HCT116 (cell line): Measurements from ENCODE around the gene IQCK. TPM values are rescaled to one million over a fixed set of nuclear protein-coding genes. Genes with fewer than 3 reads are reported as not detected.

Experiments
- ATAC-seq: fragments of 200-7000 bp; cut with Tn5 transposase; 2 replicates; pipeline ENCODE4 v1.9.1; 2020; ENCODE audit warnings: mild to moderate bottlenecking, moderate library complexity
- BruUV-seq: library from RNA; stranded (reverse); fragments of 400-500 nt; replicated peaks from 2 replicates; lab custom pipeline; 2021; lab: Mats Ljungman, UMichigan
- CTCF ChIA-PET: fragments of 300-600 bp; sonication (Branson Sonifier 250); formaldehyde crosslinking; loops from one replicate; lab custom pipeline; 2021; ENCODE audit warnings: antibody characterized with exemption; lab: Charles Lee
- POLR2A ChIA-PET: fragments of 300-600, 350-600 bp; sonication (Branson Sonifier 250); formaldehyde crosslinking; loops from one replicate; lab custom pipeline; 2021; ENCODE audit warnings: antibody characterized with exemption; lab: Charles Lee
- RAD21 ChIA-PET, 2 experiments: fragments of 300-600 bp; sonication (Branson Sonifier 250); formaldehyde crosslinking; loops; one replicate each; lab custom pipeline; 2023; ENCODE audit warnings: low total read pairs in 2 of 2; ENCODE audit not compliant: uncharacterized antibody in 2 of 2, unreplicated experiment in 2 of 2, low non-redundant PET in 1 of 2; lab: Charles Lee
- DNase-seq: peaks from one replicate; pipeline ENCODE4 v3.0.0-alpha.2; 2010; ENCODE audit warnings: low read depth, low spot score
- H2AFZ ChIP-seq: fragments of 200-600 bp; shearing (Covaris generic), sonication (generic); 2 replicates; pipeline ENCODE4 v1.6.1; 2017; ENCODE audit warnings: low read depth, mixed run types, mixed read lengths, antibody characterized with exemption, low read length; ENCODE audit not compliant: poor library complexity, severe bottlenecking
- H3K27ac ChIP-seq: 2 replicates; pipeline ENCODE4 v1.5.1; 2012; ENCODE audit warnings: low read depth, low read length
- H3K27me3 ChIP-seq: fragments of 200-600 bp; sonication (generic); 2 replicates; pipeline ENCODE4 v1.6.1; 2016; ENCODE audit warnings: mixed run types, low read length, mixed read lengths; ENCODE audit not compliant: insufficient read depth
- H3K36me3 ChIP-seq, 2 experiments: fragments of 200-500 bp in 1 of 2; fragments of 200-600 bp in 1 of 2; sonication (Bioruptor generic) in 1 of 2; sonication (generic) in 1 of 2; 2 replicates each; pipeline versions ENCODE4 v1.5.1 to v1.6.1; 2014 to 2016; ENCODE audit warnings: low read length in 2 of 2, inconsistent platforms in 1 of 2, mixed read lengths in 1 of 2, mixed run types in 1 of 2; ENCODE audit not compliant: insufficient read depth in 2 of 2, control insufficient read depth in 1 of 2
- H3K4me1 ChIP-seq, 2 experiments: fragments of 200-600 bp in 1 of 2; sonication (generic) in 1 of 2; 2 replicates each; pipeline versions ENCODE4 v1.5.1 to v1.6.1; 2012 to 2017; ENCODE audit warnings: low read length in 2 of 2, inconsistent platforms in 1 of 2, mild to moderate bottlenecking in 1 of 2, mixed read lengths in 1 of 2, mixed run types in 1 of 2, moderate library complexity in 1 of 2; ENCODE audit not compliant: insufficient read depth in 2 of 2, control insufficient read depth in 1 of 2
- H3K4me2 ChIP-seq: fragments of 200-600 bp; sonication (generic); 2 replicates; pipeline ENCODE4 v1.6.1; 2017; ENCODE audit warnings: mixed run types, low read length, mixed read lengths
- H3K4me3 ChIP-seq, 2 experiments: fragments of 200-600 bp in 1 of 2; sonication (generic) in 1 of 2; replicated peaks in 1 of 2; 2 replicates each; pipeline ENCODE4 v1.5.1; 2011 to 2016; ENCODE audit warnings: low read length in 2 of 2, control low read depth in 1 of 2, low read depth in 1 of 2, mild to moderate bottlenecking in 1 of 2, mixed read lengths in 1 of 2, mixed run types in 1 of 2
- H3K79me2 ChIP-seq: fragments of 200-600 bp; sonication (generic); 2 replicates; pipeline ENCODE4 v1.6.1; 2017; ENCODE audit warnings: mild to moderate bottlenecking, mixed run types, low read length, moderate library complexity, mixed read lengths; ENCODE audit not compliant: insufficient read depth
- H3K9ac ChIP-seq: fragments of 200-600 bp; sonication (generic); 2 replicates; pipeline ENCODE4 v1.6.1; 2016; ENCODE audit warnings: low read length, mixed read lengths
- H3K9me2 ChIP-seq: fragments of 200-600 bp; sonication (generic), shearing (Covaris generic); 2 replicates; pipeline ENCODE4 v1.6.1; 2017; ENCODE audit warnings: mixed run types, mild to moderate bottlenecking, moderate library complexity; ENCODE audit not compliant: insufficient read depth
- H3K9me3 ChIP-seq, 2 experiments: fragments of 200-500 bp in 1 of 2; fragments of 200-600 bp in 1 of 2; sonication (Bioruptor generic) in 1 of 2; sonication (generic) in 1 of 2; 2 replicates each; pipeline ENCODE4 v1.6.1; 2014 to 2017; ENCODE audit warnings: low read length in 2 of 2, mixed read lengths in 2 of 2, inconsistent platforms in 1 of 2, low read depth in 1 of 2, mild to moderate bottlenecking in 1 of 2, mixed run types in 1 of 2, moderate library complexity in 1 of 2; ENCODE audit not compliant: control insufficient read depth in 1 of 2, insufficient read depth in 1 of 2
- H4K20me1 ChIP-seq: fragments of 200-600 bp; sonication (generic), shearing (Covaris generic); 2 replicates; pipeline ENCODE4 v1.6.1; 2017; ENCODE audit warnings: mixed run types, mild to moderate bottlenecking, moderate library complexity; ENCODE audit not compliant: insufficient read depth
- CBX3 ChIP-seq: IDR thresholded peaks from 2 replicates; pipeline ENCODE4 v1.6.1; 2012; ENCODE audit warnings: low read depth
- ELF1 ChIP-seq: IDR thresholded peaks from 2 replicates; pipeline ENCODE4 v1.6.1; 2012; ENCODE audit warnings: low read depth, borderline replicate concordance
- EZH2 ChIP-seq: fragments of 200-600 bp; sonication (generic); IDR thresholded peaks from 2 replicates; pipeline ENCODE4 v1.6.1; 2017; ENCODE audit warnings: antibody characterized with exemption, mixed run types
- SIN3A ChIP-seq: IDR thresholded peaks from 2 replicates; pipeline ENCODE4 v1.6.1; 2012; ENCODE audit warnings: low read depth
- SP1 ChIP-seq: IDR thresholded peaks from 2 replicates; pipeline ENCODE4 v1.6.1; 2012; ENCODE audit warnings: low read depth
- YY1 ChIP-seq: IDR thresholded peaks from 2 replicates; pipeline ENCODE4 v1.6.1; 2011; ENCODE audit warnings: low read length, low read depth, moderate library complexity, mild to moderate bottlenecking; ENCODE audit not compliant: insufficient replicate concordance; ENCODE audit errors: extremely low read depth
- ZNF274 ChIP-seq: fragments of 200-500 bp; sonication (Bioruptor generic); IDR thresholded peaks from 2 replicates; pipeline ENCODE4 v1.6.1; 2014; ENCODE audit warnings: mild to moderate bottlenecking, low read depth, low read length, inconsistent platforms
- intact Hi-C: fragments of 100-400 bp; cut with micrococcal nuclease; formaldehyde crosslinking; loops from 2 replicates; pipeline ENCODE4 v1.10.0; 2022
- total RNA-seq: library from RNA; stranded (reverse); gene quantifications from one replicate; pipeline ENCODE4 v1.2.1, GENCODE V29; 2021; ENCODE audit not compliant: unreplicated experiment
- TF ChIP-seq, protein P1 (sequence below), 3 experiments: fragments of 200-600 bp in 1 of 3; sonication (generic) in 1 of 3; IDR thresholded peaks in 2 of 3; conservative IDR thresholded peaks in 1 of 3; 2 replicates each; pipeline ENCODE4 v1.5.1; 2012 to 2017; ENCODE audit warnings: low read depth in 2 of 3, low read length in 2 of 3, antibody characterized with exemption in 1 of 3, borderline replicate concordance in 1 of 3, control low read depth in 1 of 3, mild to moderate bottlenecking in 1 of 3, mixed read lengths in 1 of 3, mixed run types in 1 of 3, moderate library complexity in 1 of 3; ENCODE audit not compliant: insufficient read depth in 1 of 3

The IQCK gene
- total RNA-seq, 1 experiment from 2014 or later, result 11.8 TPM

DNA sequence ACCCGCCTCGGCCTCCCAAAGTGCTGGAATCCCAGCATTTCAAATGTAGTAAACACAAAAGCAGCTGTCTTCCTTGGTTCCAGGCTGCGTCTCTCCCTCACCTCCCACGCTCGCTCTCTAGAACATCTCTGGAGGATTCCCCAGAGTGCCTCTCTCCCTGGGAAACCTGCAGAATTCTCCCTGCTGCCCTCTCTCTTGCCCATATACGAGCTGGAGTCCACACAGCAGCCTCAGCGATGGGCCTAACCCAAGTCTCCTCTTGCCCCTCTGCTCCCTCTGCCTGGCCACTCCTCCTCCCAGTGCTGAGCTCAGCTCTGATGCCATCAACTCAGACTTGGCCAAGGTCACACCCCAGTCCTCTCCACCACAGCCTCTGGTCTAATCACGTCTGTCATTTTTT lies 156.0 kb downstream of the IQCK start:
- no peaks in the 10 kb centered on the region for H3K9me3 ChIP-seq
- TF ChIP-seq EZH2 (no peak), ZNF274 (no peak), CBX3 (no peak), ELF1 (no peak), SP1 (no peak), SIN3A (no peak), YY1 (no peak)
- TF ChIP-seq, protein P1, sequence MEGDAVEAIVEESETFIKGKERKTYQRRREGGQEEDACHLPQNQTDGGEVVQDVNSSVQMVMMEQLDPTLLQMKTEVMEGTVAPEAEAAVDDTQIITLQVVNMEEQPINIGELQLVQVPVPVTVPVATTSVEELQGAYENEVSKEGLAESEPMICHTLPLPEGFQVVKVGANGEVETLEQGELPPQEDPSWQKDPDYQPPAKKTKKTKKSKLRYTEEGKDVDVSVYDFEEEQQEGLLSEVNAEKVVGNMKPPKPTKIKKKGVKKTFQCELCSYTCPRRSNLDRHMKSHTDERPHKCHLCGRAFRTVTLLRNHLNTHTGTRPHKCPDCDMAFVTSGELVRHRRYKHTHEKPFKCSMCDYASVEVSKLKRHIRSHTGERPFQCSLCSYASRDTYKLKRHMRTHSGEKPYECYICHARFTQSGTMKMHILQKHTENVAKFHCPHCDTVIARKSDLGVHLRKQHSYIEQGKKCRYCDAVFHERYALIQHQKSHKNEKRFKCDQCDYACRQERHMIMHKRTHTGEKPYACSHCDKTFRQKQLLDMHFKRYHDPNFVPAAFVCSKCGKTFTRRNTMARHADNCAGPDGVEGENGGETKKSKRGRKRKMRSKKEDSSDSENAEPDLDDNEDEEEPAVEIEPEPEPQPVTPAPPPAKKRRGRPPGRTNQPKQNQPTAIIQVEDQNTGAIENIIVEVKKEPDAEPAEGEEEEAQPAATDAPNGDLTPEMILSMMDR (IDR thresholded peaks at IDR 0.05 in 2 of 3, conservative IDR thresholded peaks at IDR 0.05 in 1 of 3; ENCODE audit: borderline replicate concordance in 1 of 3, insufficient read depth in 1 of 3, low read depth in 2 of 3, low read length in 2 of 3), result no peak
- no peaks in the 10 kb centered on the region for H3K36me3 ChIP-seq
- no peak overlapping the region for H3K4me2 ChIP-seq
- BruUV-seq, result no TSS peak
- intact Hi-C loops, result no loop called here
- no peaks in the 10 kb centered on the region for H3K27me3 ChIP-seq
- no peaks in the 10 kb centered on the region for H3K9me2 ChIP-seq
- DNase-seq, result no peak
- ATAC-seq, result no peak
- no peak overlapping the region for H2AFZ ChIP-seq
- no peak overlapping the region for H3K9ac ChIP-seq
- H3K79me2 ChIP-seq, result no peaks in the 10 kb centered on the region
- H3K4me1 ChIP-seq, result no peaks in the 10 kb centered on the region
- ChIA-PET CTCF (interaction anchor here (0.6 kb wide), 1 partner anchor 313 kb away, joined by 3 read pairs; no protein-coding TSS in a partner anchor), POLR2A (no interaction called here), RAD21 (no interaction called here)
- no peaks in the 10 kb centered on the region for H4K20me1 ChIP-seq
- no peak overlapping the region for H3K4me3 ChIP-seq
- no peak overlapping the region for H3K27ac ChIP-seq
